GM23248 (cell line): ENCODE data around the gene LDLRAD4.

Source experiments
- EZH2 ChIP-seq: fragments of 200-600 bp; sonication (generic); IDR thresholded peaks from 2 replicates; pipeline ENCODE4 v1.6.1; 2018; ENCODE audit warnings: antibody characterized with exemption, mild to moderate bottlenecking; ENCODE audit not compliant: insufficient read depth, poor library complexity, severe bottlenecking
- EZH2phosphoT487 ChIP-seq: fragments of 200-600 bp; sonication (generic); IDR thresholded peaks from 2 replicates; pipeline ENCODE4 v1.6.1; 2018; ENCODE audit warnings: antibody characterized with exemption, moderate library complexity, mild to moderate bottlenecking, low read depth; ENCODE audit not compliant: insufficient read depth

DNA sequence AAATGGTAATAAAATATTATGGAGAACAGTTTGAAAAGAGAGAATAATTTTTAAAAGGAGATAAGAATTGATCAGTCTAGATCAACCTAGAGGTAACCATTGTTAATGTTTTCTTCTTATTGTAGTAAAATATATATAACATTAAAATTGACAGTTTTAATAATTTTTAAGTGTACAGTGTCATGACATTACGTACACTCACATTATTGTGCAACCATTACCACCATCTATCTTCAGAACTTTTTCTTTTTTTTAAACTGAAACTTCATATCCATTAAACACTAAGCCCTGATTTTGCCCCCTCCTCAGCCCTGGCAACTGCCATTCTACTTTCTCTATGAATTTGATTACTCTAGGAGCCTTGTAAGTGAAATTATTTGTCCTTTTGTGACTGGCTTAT lies 121.1 kb downstream of the LDLRAD4 start:
- no peak for TF ChIP-seq EZH2
- TF ChIP-seq EZH2phosphoT487: no peak
